HEK293 (cell line): Measurements from ENCODE around the gene TMC5.

Experiments used
- CTCF ChIA-PET: fragments of 350-600 bp; formaldehyde crosslinking; extraction: SDS; loops from one replicate; lab custom pipeline; 2021; ENCODE audit warnings: antibody characterized with exemption; lab: Yijun Ruan, JAX
- POLR2A ChIA-PET: fragments of 300-600 bp; formaldehyde crosslinking; extraction: SDS; loops from one replicate; lab custom pipeline; 2020; ENCODE audit warnings: antibody characterized with exemption, inconsistent platforms; lab: Yijun Ruan, JAX
- H3K27ac ChIP-seq: fragments of 200-500 bp; sonication (Bioruptor generic); 2 replicates; pipeline ENCODE4 v1.5.1; 2014; ENCODE audit warnings: low read depth, low read length, control low read depth, inconsistent platforms; ENCODE audit errors: extremely low read depth
- H3K36me3 ChIP-seq, 2 experiments: fragments of 200-500 bp in 1 of 2; sonication (Bioruptor generic) in 1 of 2; 1 replicate in 1 of 2; 2 replicates in 1 of 2; pipeline ENCODE4 v1.5.1; 2014 to 2017; ENCODE audit warnings: inconsistent platforms in 2 of 2, low read length in 2 of 2; ENCODE audit not compliant: control insufficient read depth in 2 of 2, insufficient read depth in 1 of 2
- H3K4me1 ChIP-seq: fragments of 200-500 bp; sonication (Bioruptor generic); 2 replicates; pipeline ENCODE4 v1.5.1; 2014; ENCODE audit warnings: mild to moderate bottlenecking, low read length, inconsistent platforms; ENCODE audit not compliant: control insufficient read depth, insufficient read depth
- H3K4me3 ChIP-seq: 2 replicates; pipeline ENCODE4 v1.5.1; 2011; ENCODE audit warnings: low read depth, mild to moderate bottlenecking, control low read depth, low read length, moderate library complexity
- H3K9me3 ChIP-seq: fragments of 200-500 bp; sonication (Bioruptor generic); 2 replicates; pipeline ENCODE4 v1.5.1; 2014; ENCODE audit warnings: low read depth, low read length, inconsistent platforms; ENCODE audit not compliant: control insufficient read depth, insufficient read depth
- CTCF ChIP-seq: fragments of 450-650 bp; formaldehyde crosslinking; IDR thresholded peaks from 2 replicates; pipeline ENCODE4 v1.5.1; 2016; ENCODE audit warnings: missing biosample characterization, missing genetic modification characterization
- KLF17 ChIP-seq: fragments of 450-650 bp; formaldehyde crosslinking; IDR thresholded peaks from 2 replicates; pipeline ENCODE4 v1.5.1; 2016; ENCODE audit warnings: missing biosample characterization, missing genetic modification characterization
- OVOL3 ChIP-seq: fragments of 450-650 bp; formaldehyde crosslinking; IDR thresholded peaks from 2 replicates; pipeline ENCODE4 v1.5.1; 2016; ENCODE audit warnings: missing biosample characterization, missing genetic modification characterization
- YY1 ChIP-seq: fragments of 450-650 bp; formaldehyde crosslinking; IDR thresholded peaks from 2 replicates; pipeline ENCODE4 v1.5.1; 2018; ENCODE audit warnings: missing biosample characterization, missing genetic modification characterization
- ZBTB21 ChIP-seq: fragments of 450-650 bp; formaldehyde crosslinking; IDR thresholded peaks from 2 replicates; pipeline ENCODE4 v1.5.1; 2017; ENCODE audit warnings: missing biosample characterization, missing genetic modification characterization
- ZFHX2 ChIP-seq: fragments of 450-650 bp; formaldehyde crosslinking; conservative IDR thresholded peaks from 2 replicates; pipeline ENCODE4 v1.5.1; 2016; ENCODE audit warnings: missing biosample characterization, missing genetic modification characterization
- ZFP37 ChIP-seq: fragments of 450-650 bp; formaldehyde crosslinking; IDR thresholded peaks from 2 replicates; pipeline ENCODE4 v1.5.1; 2016; ENCODE audit warnings: missing biosample characterization, missing genetic modification characterization
- ZNF112 ChIP-seq: fragments of 450-650 bp; formaldehyde crosslinking; IDR thresholded peaks from 2 replicates; pipeline ENCODE4 v1.5.0; 2017; ENCODE audit warnings: missing biosample characterization, missing genetic modification characterization
- ZNF211 ChIP-seq: fragments of 450-650 bp; formaldehyde crosslinking; IDR thresholded peaks from 2 replicates; pipeline ENCODE4 v1.5.1; 2016; ENCODE audit warnings: low read depth, missing biosample characterization, missing genetic modification characterization
- ZNF266 ChIP-seq: fragments of 450-650 bp; formaldehyde crosslinking; IDR thresholded peaks from 2 replicates; pipeline ENCODE4 v1.5.1; 2016; ENCODE audit warnings: missing biosample characterization, missing genetic modification characterization, low read depth
- ZNF37A ChIP-seq: fragments of 450-650 bp; IDR thresholded peaks from 2 replicates; pipeline ENCODE4 v1.5.1; 2018; ENCODE audit warnings: missing biosample characterization, missing genetic modification characterization
- ZNF518A ChIP-seq: fragments of 450-650 bp; formaldehyde crosslinking; conservative IDR thresholded peaks from 2 replicates; pipeline ENCODE4 v1.5.1; 2016; ENCODE audit warnings: low read depth, missing biosample characterization, missing genetic modification characterization
- ZNF768 ChIP-seq: fragments of 450-650 bp; formaldehyde crosslinking; IDR thresholded peaks from 2 replicates; pipeline ENCODE4 v1.5.1; 2018; ENCODE audit warnings: missing biosample characterization, mild to moderate bottlenecking, missing genetic modification characterization
- ZNF792 ChIP-seq: fragments of 450-650 bp; formaldehyde crosslinking; IDR thresholded peaks from 2 replicates; pipeline ENCODE4 v1.5.1; 2016; ENCODE audit warnings: missing biosample characterization, missing genetic modification characterization
- ZSCAN23 ChIP-seq: fragments of 450-650 bp; formaldehyde crosslinking; IDR thresholded peaks from 2 replicates; pipeline ENCODE4 v1.5.1; 2016; ENCODE audit warnings: missing biosample characterization, missing genetic modification characterization
- TF ChIP-seq, protein P1 (sequence below): fragments of 450-650 bp; formaldehyde crosslinking; IDR thresholded peaks from 2 replicates; pipeline ENCODE4 v1.5.1; 2017; ENCODE audit warnings: missing biosample characterization, missing genetic modification characterization

Gene TMC5

GRCh38 chr16:19474617-19475016 lies 56.9 kb downstream of the TMC5 start:
- ChIA-PET CTCF (no interaction called here), POLR2A (no interaction called here)
- no peaks in the 10 kb centered on the region for H3K36me3 ChIP-seq

More at GRCh38 chr16:19474617-19475016, 56.9 kb downstream of the TMC5 start:
- Histone ChIP-seq H3K4me1 (no peaks in the 10 kb centered on the region), H3K4me3 (no peak overlapping the region), H3K9me3 (no peaks in the 10 kb centered on the region), H3K27ac (no peak overlapping the region)
- no peak for TF ChIP-seq OVOL3 (tag by site-specific recombination)
- no peak for TF ChIP-seq ZFP37
- TF ChIP-seq ZNF37A (tag by site-specific recombination) = no peak
- TF ChIP-seq ZNF792 = no peak
- TF ChIP-seq KLF17 (tag by site-specific recombination) = no peak
- no peak for TF ChIP-seq ZSCAN23 (tag by site-specific recombination)
- TF ChIP-seq YY1 = no peak
- TF ChIP-seq ZNF211 (tag by site-specific recombination) = no peak
- no peak for TF ChIP-seq ZNF266 (tag by site-specific recombination)
- no peak for TF ChIP-seq ZFHX2 (tag by site-specific recombination)
- TF ChIP-seq, protein P1, sequence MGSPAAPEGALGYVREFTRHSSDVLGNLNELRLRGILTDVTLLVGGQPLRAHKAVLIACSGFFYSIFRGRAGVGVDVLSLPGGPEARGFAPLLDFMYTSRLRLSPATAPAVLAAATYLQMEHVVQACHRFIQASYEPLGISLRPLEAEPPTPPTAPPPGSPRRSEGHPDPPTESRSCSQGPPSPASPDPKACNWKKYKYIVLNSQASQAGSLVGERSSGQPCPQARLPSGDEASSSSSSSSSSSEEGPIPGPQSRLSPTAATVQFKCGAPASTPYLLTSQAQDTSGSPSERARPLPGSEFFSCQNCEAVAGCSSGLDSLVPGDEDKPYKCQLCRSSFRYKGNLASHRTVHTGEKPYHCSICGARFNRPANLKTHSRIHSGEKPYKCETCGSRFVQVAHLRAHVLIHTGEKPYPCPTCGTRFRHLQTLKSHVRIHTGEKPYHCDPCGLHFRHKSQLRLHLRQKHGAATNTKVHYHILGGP (tag by site-specific recombination) = no peak
- TF ChIP-seq ZNF518A (tag by site-specific recombination) = no peak
- TF ChIP-seq CTCF (tag by site-specific recombination) = no peak
- TF ChIP-seq ZNF768 (tag by site-specific recombination) = no peak
- TF ChIP-seq ZBTB21 (tag by site-specific recombination) = no peak
- no peak for TF ChIP-seq ZNF112 (tag by site-specific recombination)
